HepG2 (cell line): ENCODE results near the gene VEGFB. TPM values are rescaled to one million over a fixed set of nuclear protein-coding genes. Genes with fewer than 3 reads are reported as not detected.
A peak's percentile ranks its signal among the peaks of the same experiment; 100 is the strongest.

Experiments used
- AGO1 ChIP-seq: fragments of 200-400 bp; formaldehyde crosslinking; IDR thresholded peaks from 2 replicates; pipeline ENCODE4 v1.6.1; 2017; ENCODE audit warnings: mild to moderate bottlenecking, low read depth, low read length, moderate library complexity; ENCODE audit not compliant: poor library complexity, severe bottlenecking
- AGO2 ChIP-seq: fragments of 200-400 bp; formaldehyde crosslinking; optimal IDR thresholded peaks from 2 replicates; pipeline ENCODE3; 2017; ENCODE audit warnings: mild to moderate bottlenecking, low read depth, low read length, moderate library complexity
- DPF2 ChIP-seq: sonication (generic); formaldehyde crosslinking; IDR thresholded peaks from 2 replicates; pipeline ENCODE4 v1.4.0; 2020; ENCODE audit warnings: mild to moderate bottlenecking, low read depth, missing genetic modification reagents, borderline replicate concordance
- ELF1 ChIP-seq: sonication (generic); formaldehyde crosslinking; IDR thresholded peaks from 2 replicates; pipeline ENCODE4 v1.4.0; 2020; ENCODE audit warnings: missing genetic modification reagents
- GMEB2 ChIP-seq: IDR thresholded peaks from 2 replicates; pipeline ENCODE4 v1.6.1; 2016; ENCODE audit warnings: missing biosample characterization, missing genetic modification reagents, low read depth
- HMGA1 ChIP-seq: sonication (generic); formaldehyde crosslinking; conservative IDR thresholded peaks from 2 replicates; pipeline ENCODE4 v1.4.0; 2020; ENCODE audit warnings: missing genetic modification reagents
- ISL2 ChIP-seq: sonication (generic); formaldehyde crosslinking; IDR thresholded peaks from 2 replicates; pipeline ENCODE4 v1.5.0; 2020; ENCODE audit warnings: missing genetic modification reagents
- KDM5A ChIP-seq: fragments of 200-600 bp; sonication (generic); IDR thresholded peaks from 2 replicates; pipeline ENCODE4 v1.7.0; 2018; ENCODE audit warnings: antibody characterized with exemption, mild to moderate bottlenecking, low read length, borderline replicate concordance
- NCOR1 ChIP-seq: fragments of 200-600 bp; sonication (generic); IDR thresholded peaks from 2 replicates; pipeline ENCODE4 v1.7.0; 2017; ENCODE audit warnings: antibody characterized with exemption, low read length, borderline replicate concordance
- PCBP1 ChIP-seq: fragments of 200-400 bp; formaldehyde crosslinking; IDR thresholded peaks from 2 replicates; pipeline ENCODE4 v1.6.1; 2017; ENCODE audit warnings: mild to moderate bottlenecking, low read depth, low read length, borderline replicate concordance
- RBM39 ChIP-seq: fragments of 200-400 bp; formaldehyde crosslinking; IDR thresholded peaks from one replicate; pipeline ENCODE4 v1.6.1; 2018; ENCODE audit warnings: antibody characterized with exemption, mild to moderate bottlenecking, low read depth, low read length; ENCODE audit not compliant: poor library complexity, severe bottlenecking
- TCF7 ChIP-seq: sonication (generic); IDR thresholded peaks from 2 replicates; pipeline ENCODE4 v1.6.1; 2016; ENCODE audit warnings: antibody characterized with exemption, low read depth
- XRCC5 ChIP-seq: fragments of 200-400 bp; formaldehyde crosslinking; optimal IDR thresholded peaks from 2 replicates; pipeline ENCODE3; 2017; ENCODE audit warnings: mild to moderate bottlenecking, low read length
- ZNF263 ChIP-seq: sonication (generic); formaldehyde crosslinking; IDR thresholded peaks from 2 replicates; pipeline ENCODE4 v1.4.0; 2020; ENCODE audit warnings: missing genetic modification reagents
- ZNF292 ChIP-seq: sonication (generic); formaldehyde crosslinking; IDR thresholded peaks from 2 replicates; pipeline ENCODE4 v1.8.1; 2022; ENCODE audit warnings: mild to moderate bottlenecking, low read depth, missing genetic modification reagents, borderline replicate concordance
- ZNF503 ChIP-seq: sonication (generic); formaldehyde crosslinking; IDR thresholded peaks from 2 replicates; pipeline ENCODE4 v1.4.0; 2020; ENCODE audit warnings: missing genetic modification reagents
- ZNF605 ChIP-seq: sonication (generic); formaldehyde crosslinking; IDR thresholded peaks from 2 replicates; pipeline ENCODE4 v1.8.0; 2022; ENCODE audit warnings: mild to moderate bottlenecking, missing genetic modification reagents
- ZNF687 ChIP-seq: sonication (generic); formaldehyde crosslinking; IDR thresholded peaks from 2 replicates; pipeline ENCODE4 v1.5.1; 2020; ENCODE audit warnings: mild to moderate bottlenecking, missing genetic modification reagents, moderate library complexity
- polyA plus RNA-seq, 8 experiments: library from polyadenylated mRNA; depleted of rRNA in 3 of 8; stranded (reverse) in 7 of 8; unstranded in 1 of 8; fragments of >200 nt; fragmentation: Illumina TruSeq in 4 of 8; extraction: Trizol in 4 of 8; gene quantifications; 2 replicates each; pipeline versions ENCODE4 v1.2.1 to v1.2.3, GENCODE V29; 2011 to 2016; ENCODE audit warnings: low read depth in 4 of 8, missing spikeins in 1 of 8, mixed read lengths in 1 of 8; ENCODE audit not compliant: insufficient read depth in 1 of 8
- total RNA-seq, 5 experiments: library from RNA; depleted of rRNA; stranded (reverse); fragments of >200 nt; fragmentation: Illumina TruSeq; extraction: Trizol; gene quantifications; 2 replicates each; pipeline ENCODE4 v1.2.3, GENCODE V29; 2016; ENCODE audit warnings: low read depth in 1 of 5

Gene VEGFB
- total and polyA plus RNA-seq, 2 of the 13 experiments (the other 11 are each of a cell fraction or from before 2014, with no cell fraction given): 9.0 to 11.3 TPM

- peak; percentile 69; the same call in 1 of the 2 replicates for TF ChIP-seq KDM5A
- TF ChIP-seq RBM39: no peak
- no peak for TF ChIP-seq HMGA1
- TF ChIP-seq ZNF687 (CRISPR knock-in tag): peak; percentile 89
- no peak for TF ChIP-seq TCF7
- TF ChIP-seq ISL2 (CRISPR knock-in tag): peak; percentile 74
- peak; percentile 89 for TF ChIP-seq ELF1 (CRISPR knock-in tag)
- no peak for TF ChIP-seq PCBP1
- no peak for TF ChIP-seq NCOR1
- TF ChIP-seq ZNF503 (CRISPR knock-in tag): no peak; the same call in 1 of the 2 replicates
- TF ChIP-seq ZNF263: 0 out of 2 replicates have a peak, but pooled peaks have one; percentile 28
- no peak for TF ChIP-seq XRCC5
- TF ChIP-seq AGO2: peak; percentile 85
- peak; percentile 92 for TF ChIP-seq AGO1
- peak; percentile 56; the same call in 1 of the 2 replicates for TF ChIP-seq GMEB2 (CRISPR knock-in tag)
- TF ChIP-seq DPF2 (CRISPR knock-in tag): no peak
- peak; percentile 89 for TF ChIP-seq ZNF605 (CRISPR knock-in tag)
- no peak for TF ChIP-seq ZNF292
Measured at GRCh38 chr11:64240435-64241240, 6.3 kb downstream of the VEGFB start, which contains the start of gene FKBP2 (continued).
